22Rv1 (cell line): ENCODE measurements around the gene C1QL4.

Source experiments
- H3K27ac ChIP-seq: fragments of 450-650 bp; 2 replicates; pipeline ENCODE4 v1.5.1; 2017
- ZFX ChIP-seq: fragments of 450-650 bp; IDR thresholded peaks from 2 replicates; pipeline ENCODE4 v1.6.1; 2017; ENCODE audit warnings: antibody characterized with exemption, borderline replicate concordance
- TF ChIP-seq, protein P1 (sequence below): fragments of 450-650 bp; IDR thresholded peaks from 2 replicates; pipeline ENCODE4 v1.5.1; 2017; ENCODE audit warnings: mild to moderate bottlenecking

Gene C1QL4

DNA sequence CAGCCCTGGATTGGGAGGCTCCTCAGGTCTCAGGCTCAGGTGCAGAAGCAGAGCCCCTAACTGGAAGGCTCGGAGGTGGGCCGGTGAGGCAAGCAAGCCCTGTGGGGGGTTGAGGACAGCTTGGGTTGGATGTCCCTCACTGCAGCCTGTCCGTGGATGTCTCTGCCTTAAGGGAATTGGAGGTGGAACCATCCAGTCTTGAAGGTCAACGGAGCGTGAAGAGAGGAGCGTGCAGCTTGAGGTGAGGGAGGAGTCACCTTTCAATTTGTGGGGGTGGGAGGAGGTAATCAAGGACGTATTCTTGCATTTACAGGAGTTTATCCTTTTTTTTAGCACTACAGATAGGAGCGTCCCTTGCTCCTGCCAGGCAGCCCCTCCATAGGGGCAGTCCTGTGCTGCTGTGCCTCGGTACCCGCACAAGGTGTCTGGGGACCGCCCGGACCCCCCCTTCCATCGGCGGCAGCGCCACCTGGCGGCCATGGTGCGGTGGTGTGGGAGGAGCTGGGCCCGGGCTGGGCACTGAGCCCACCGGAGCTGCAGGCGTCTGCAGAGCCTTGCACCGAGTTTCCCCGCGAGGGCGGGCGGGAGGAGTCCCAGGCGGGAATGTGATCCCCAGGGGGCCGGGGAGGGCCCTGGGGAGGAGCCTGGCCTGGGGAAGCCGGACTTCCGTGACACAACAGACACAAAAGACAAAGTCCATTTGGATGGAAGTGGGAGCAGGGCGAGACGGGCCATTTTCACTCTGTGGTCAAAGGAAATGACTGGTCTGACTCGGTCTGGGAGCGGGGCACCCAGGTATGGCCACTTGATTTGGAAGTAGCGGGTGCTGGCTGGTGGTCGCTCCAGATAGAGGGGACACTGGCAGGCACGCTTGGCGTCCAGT is 10.6 kb upstream of the C1QL4 start:
- peak overlapping the region; percentile 95 for H3K27ac ChIP-seq
- TF ChIP-seq, protein P1, sequence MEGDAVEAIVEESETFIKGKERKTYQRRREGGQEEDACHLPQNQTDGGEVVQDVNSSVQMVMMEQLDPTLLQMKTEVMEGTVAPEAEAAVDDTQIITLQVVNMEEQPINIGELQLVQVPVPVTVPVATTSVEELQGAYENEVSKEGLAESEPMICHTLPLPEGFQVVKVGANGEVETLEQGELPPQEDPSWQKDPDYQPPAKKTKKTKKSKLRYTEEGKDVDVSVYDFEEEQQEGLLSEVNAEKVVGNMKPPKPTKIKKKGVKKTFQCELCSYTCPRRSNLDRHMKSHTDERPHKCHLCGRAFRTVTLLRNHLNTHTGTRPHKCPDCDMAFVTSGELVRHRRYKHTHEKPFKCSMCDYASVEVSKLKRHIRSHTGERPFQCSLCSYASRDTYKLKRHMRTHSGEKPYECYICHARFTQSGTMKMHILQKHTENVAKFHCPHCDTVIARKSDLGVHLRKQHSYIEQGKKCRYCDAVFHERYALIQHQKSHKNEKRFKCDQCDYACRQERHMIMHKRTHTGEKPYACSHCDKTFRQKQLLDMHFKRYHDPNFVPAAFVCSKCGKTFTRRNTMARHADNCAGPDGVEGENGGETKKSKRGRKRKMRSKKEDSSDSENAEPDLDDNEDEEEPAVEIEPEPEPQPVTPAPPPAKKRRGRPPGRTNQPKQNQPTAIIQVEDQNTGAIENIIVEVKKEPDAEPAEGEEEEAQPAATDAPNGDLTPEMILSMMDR, result peak; percentile 100
- no peak for TF ChIP-seq ZFX

DNA sequence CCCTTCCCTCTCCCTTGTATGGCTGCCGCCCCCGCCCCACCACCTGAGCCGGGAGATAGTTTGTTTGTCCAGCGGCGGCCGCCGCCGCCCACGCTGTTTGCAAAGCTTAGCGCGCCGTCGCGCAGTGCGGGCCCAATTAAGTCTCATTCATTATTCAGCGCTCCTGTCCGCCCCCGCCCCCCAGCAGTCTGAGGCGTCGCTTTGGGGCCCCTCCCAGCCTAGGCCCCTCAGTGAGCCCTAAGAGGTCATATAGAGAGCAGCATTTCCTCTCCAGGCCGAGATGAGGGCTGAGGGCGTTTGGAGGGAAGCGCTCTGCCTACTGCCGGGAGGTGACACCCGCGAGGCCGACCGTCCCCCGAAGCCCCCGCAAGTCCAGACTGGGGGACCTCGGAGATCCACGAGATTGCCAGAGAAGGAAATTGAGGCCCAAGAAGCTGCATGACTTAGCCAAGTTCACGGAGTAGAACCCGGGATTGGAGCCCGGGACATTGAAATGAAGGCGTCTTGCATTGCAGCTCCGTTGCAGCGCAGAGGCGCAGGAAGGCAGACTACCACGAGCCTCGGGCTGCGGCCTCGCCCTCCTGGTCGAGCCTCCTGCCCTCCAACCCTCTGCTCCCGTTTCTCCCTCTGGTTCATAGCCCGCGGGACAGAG is 9.8 kb upstream of the C1QL4 start, which contains the start of gene DNAJC22:
Gene DNAJC22, plus strand, starts transcription at position 230 of the 652 bp plus-strand sequence. CDS start 1,985 bp downstream, outside the sequence.
- peak within 1 kb of the TSS; percentile 95 for H3K27ac ChIP-seq
- TF ChIP-seq ZFX, result no peak
- TF ChIP-seq, protein P1, result no peak

DNA sequence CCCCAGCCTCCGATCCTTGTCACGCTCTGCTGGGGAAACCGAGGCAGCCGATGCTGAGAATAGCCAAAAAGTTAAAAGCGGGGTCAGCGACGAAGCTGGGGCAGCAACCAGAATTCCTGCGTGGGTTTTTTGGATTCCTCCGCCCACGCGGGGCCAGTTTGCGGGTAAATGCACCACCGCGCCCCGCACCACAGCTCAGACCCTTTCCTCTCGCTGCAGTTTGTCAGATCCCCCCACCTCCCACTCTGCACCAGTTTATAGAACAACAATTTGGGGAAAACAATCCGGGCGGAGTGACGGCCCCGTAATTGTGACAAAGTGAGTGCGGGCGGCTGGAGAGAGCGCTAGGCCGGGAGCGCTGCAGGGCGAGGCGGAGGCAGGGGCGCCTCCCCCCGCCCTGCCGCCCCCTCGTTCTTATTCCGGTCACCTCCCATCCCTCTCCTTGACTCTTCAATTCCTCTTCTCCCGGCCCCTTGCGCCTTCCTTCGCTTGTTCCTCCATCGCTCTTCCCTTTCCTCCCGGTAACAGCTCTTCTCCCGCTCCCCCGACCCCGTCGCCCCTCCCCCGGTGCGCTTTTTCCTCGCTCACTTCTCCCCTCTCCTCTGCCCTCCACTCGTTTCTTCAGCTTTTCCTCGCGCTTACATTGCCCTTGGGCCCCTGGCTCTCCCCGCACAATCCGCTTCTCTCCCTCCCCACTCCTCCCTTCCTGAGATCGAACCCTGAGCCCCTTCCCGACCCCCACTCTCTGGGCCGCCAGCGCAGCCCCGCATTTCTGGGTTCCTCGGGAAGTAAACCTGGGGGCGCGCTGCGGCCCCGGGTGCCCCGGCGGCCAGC is 9.1 kb upstream of the C1QL4 start:
- peak overlapping the region; percentile 95 for H3K27ac ChIP-seq
- TF ChIP-seq ZFX, result no peak
- TF ChIP-seq, protein P1, result no peak

DNA sequence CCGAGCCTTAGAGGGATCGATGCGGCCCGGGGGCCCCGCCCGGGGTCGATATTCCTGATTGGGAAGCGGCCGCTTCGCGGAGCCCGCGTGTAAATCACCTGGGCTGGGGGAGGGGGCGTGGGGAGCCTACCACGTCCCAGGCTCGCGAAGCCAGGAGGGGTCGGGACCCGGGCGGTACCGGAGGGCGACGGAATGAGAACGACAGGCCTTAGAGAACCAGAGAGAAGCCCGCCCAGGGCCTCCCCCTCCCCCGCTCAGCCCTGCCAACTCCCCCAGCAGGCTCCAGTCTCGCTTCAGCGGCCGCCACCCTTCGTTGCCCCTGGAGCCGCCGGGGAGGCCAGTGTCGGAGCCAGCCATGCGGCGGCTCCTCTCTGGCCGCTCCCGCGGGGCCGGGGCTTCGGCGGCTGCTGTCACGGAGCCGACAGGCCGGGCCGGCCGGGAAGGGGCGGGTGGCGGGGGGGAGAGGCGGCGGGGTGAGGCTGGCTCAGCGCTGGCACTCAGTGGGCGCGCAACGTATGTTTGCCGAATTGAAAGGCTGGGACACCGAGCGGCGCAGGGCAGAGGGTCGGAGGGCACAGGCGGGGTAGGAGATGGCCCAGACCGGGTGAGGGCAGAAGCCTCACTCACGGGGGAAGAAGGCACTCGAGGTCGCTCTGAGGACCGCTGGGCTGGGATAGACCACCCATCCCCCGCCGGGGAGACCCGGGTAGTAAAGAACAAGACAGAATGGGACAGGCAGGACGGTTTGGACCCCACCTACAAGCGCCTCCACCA is 8.2 kb upstream of the C1QL4 start:
- H3K27ac ChIP-seq, result peak overlapping the region; percentile 95
- TF ChIP-seq, protein P1, result no peak
- no peak for TF ChIP-seq ZFX

DNA sequence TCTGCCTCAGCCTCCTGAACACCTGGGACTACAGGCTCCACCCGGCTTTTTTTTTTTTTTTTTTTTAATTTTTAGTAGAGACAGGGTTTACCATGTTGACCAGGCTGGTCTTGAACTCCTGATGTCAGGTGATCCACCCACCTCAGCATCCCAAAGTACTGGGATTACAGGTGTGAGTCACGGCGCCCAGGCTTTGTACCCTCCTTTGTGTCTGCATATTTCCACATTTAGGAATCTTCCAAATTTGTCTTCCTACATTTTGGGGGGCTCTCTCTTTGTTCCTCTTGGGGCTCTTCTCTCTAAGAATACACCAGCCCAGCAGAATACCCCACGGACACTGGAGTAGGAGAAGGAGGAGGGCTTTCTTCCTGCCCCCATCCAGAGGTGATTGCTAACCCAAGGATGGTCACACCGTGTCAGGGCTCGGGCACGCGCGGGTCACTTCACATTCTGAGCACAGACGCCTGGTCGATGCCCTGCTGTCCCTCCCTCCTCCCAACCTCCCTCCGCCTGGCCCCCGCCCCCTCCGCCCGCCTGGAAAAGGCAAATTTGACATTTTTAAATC is 7.6 kb upstream of the C1QL4 start:
- H3K27ac ChIP-seq, result peak overlapping the region; percentile 95
- TF ChIP-seq ZFX, result no peak
- TF ChIP-seq, protein P1, result no peak
